HCT116 (cell line): ENCODE results near the gene CORO6.

ENCODE experiments used
- ATF3 ChIP-seq: IDR thresholded peaks from 2 replicates; pipeline ENCODE4 v1.6.1; 2012
- CEBPB ChIP-seq: IDR thresholded peaks from 2 replicates; pipeline ENCODE4 v1.6.1; 2012; ENCODE audit warnings: low read depth
- CTCF ChIP-seq, 3 experiments: fragments of 200-600 bp in 1 of 3; sonication (generic) in 1 of 3; IDR thresholded peaks in 2 of 3; conservative IDR thresholded peaks in 1 of 3; 2 replicates each; pipeline ENCODE4 v1.5.1; 2012 to 2017; ENCODE audit warnings: low read depth in 2 of 3, low read length in 2 of 3, antibody characterized with exemption in 1 of 3, borderline replicate concordance in 1 of 3, control low read depth in 1 of 3, mild to moderate bottlenecking in 1 of 3, mixed read lengths in 1 of 3, mixed run types in 1 of 3, moderate library complexity in 1 of 3; ENCODE audit not compliant: insufficient read depth in 1 of 3
- EZH2 ChIP-seq: fragments of 200-600 bp; sonication (generic); IDR thresholded peaks from 2 replicates; pipeline ENCODE4 v1.6.1; 2017; ENCODE audit warnings: antibody characterized with exemption, mixed run types
- MAX ChIP-seq: IDR thresholded peaks from 2 replicates; pipeline ENCODE4 v1.6.1; 2012
- POLR2A ChIP-seq: IDR thresholded peaks from 2 replicates; pipeline ENCODE4 v1.7.0; 2011; ENCODE audit warnings: borderline replicate concordance; ENCODE audit not compliant: insufficient read depth, insufficient read length; ENCODE audit errors: extremely low read depth
- POLR2AphosphoS5 ChIP-seq: IDR thresholded peaks from 2 replicates; pipeline ENCODE4 v1.6.1; 2011; ENCODE audit warnings: mild to moderate bottlenecking, low read depth, low read length, moderate library complexity
- RAD21 ChIP-seq: IDR thresholded peaks from 2 replicates; pipeline ENCODE4 v1.6.1; 2012; ENCODE audit warnings: low read depth, mild to moderate bottlenecking
- REST ChIP-seq: IDR thresholded peaks from 2 replicates; pipeline ENCODE4 v1.6.1; 2012; ENCODE audit warnings: low read depth
- SIN3A ChIP-seq: IDR thresholded peaks from 2 replicates; pipeline ENCODE4 v1.6.1; 2012; ENCODE audit warnings: low read depth
- TCF7L2 ChIP-seq: IDR thresholded peaks from 2 replicates; pipeline ENCODE4 v1.7.0; 2011; ENCODE audit warnings: borderline replicate concordance, inconsistent platforms; ENCODE audit not compliant: insufficient read depth, insufficient read length; ENCODE audit errors: extremely low read depth
- ZBTB33 ChIP-seq: IDR thresholded peaks from 2 replicates; pipeline ENCODE4 v1.6.1; 2011; ENCODE audit warnings: mild to moderate bottlenecking, low read length, moderate library complexity; ENCODE audit not compliant: insufficient replicate concordance; ENCODE audit errors: extremely low read depth
- ZNF274 ChIP-seq: fragments of 200-500 bp; sonication (Bioruptor generic); IDR thresholded peaks from 2 replicates; pipeline ENCODE4 v1.6.1; 2014; ENCODE audit warnings: mild to moderate bottlenecking, low read depth, low read length, inconsistent platforms

GRCh38 chr17:29571486-29571882, 51.2 kb downstream of the CORO6 start:
- TF ChIP-seq ZBTB33: no peak
- TF ChIP-seq CTCF (IDR thresholded peaks at IDR 0.05 in 2 of 3, conservative IDR thresholded peaks at IDR 0.05 in 1 of 3; ENCODE audit: borderline replicate concordance in 1 of 3, insufficient read depth in 1 of 3, low read depth in 2 of 3, low read length in 2 of 3): no peak
- TF ChIP-seq MAX: no peak
- no peak for TF ChIP-seq CEBPB
- no peak for TF ChIP-seq RAD21
- no peak for TF ChIP-seq EZH2
- TF ChIP-seq POLR2A: no peak
- TF ChIP-seq ATF3: no peak
- TF ChIP-seq TCF7L2: no peak
- no peak for TF ChIP-seq REST
- no peak for TF ChIP-seq POLR2AphosphoS5
- TF ChIP-seq SIN3A: no peak
- no peak for TF ChIP-seq ZNF274
